Heart right ventricle (tissue), 16 donors: ENCODE measurements around the gene PCDHGB5. TPM values are rescaled to one million over a fixed set of nuclear protein-coding genes. Genes with fewer than 3 reads are reported as not detected.
A peak's percentile ranks its signal among the peaks of the same experiment; 100 is the strongest.

Experiments used
- ATAC-seq, 8 donors: fragments of 200-7000 bp; cut with Tn5 transposase; one replicate each; pipeline ENCODE4 v1.9.1; 2020; ENCODE audit warnings: mild to moderate bottlenecking in 8 of 8, moderate library complexity in 8 of 8, moderate number of reproducible peaks in 1 of 8
- DNase-seq, 2 donors: peaks; one replicate each; pipeline ENCODE4 v3.0.0-alpha.2; 2020
- H3K27ac ChIP-seq, 10 donors: fragments of 200-600 bp; sonication (generic) in 2 of 10; one replicate each; pipeline versions ENCODE4 v1.5.0 to v1.8.0; 2020 to 2022; ENCODE audit warnings: mild to moderate bottlenecking in 3 of 10
- H3K27me3 ChIP-seq, 7 donors: fragments of 200-600 bp; one replicate each; pipeline ENCODE4 v1.8.0; 2021 to 2022; ENCODE audit warnings: mild to moderate bottlenecking in 2 of 7
- H3K36me3 ChIP-seq, 9 donors: fragments of 200-600 bp; sonication (generic) in 1 of 9; one replicate each; pipeline versions ENCODE4 v1.5.0 to v1.8.0; 2020 to 2022; ENCODE audit warnings: mild to moderate bottlenecking in 2 of 9
- H3K4me1 ChIP-seq, 9 donors: fragments of 200-600 bp; sonication (generic) in 1 of 9; one replicate each; pipeline versions ENCODE4 v1.5.0 to v1.8.0; 2020 to 2022; ENCODE audit warnings: mild to moderate bottlenecking in 4 of 9
- H3K4me3 ChIP-seq, 10 donors: fragments of 200-600 bp; sonication (generic) in 2 of 10; one replicate each; pipeline versions ENCODE4 v1.5.0 to v1.8.0; 2020 to 2022; ENCODE audit warnings: mild to moderate bottlenecking in 7 of 10, moderate library complexity in 2 of 10
- H3K9me3 ChIP-seq, 11 donors: fragments of 200-600 bp in 10 of 11; sonication (generic) in 2 of 11; one replicate each; pipeline versions ENCODE4 v1.5.0 to v1.8.0; 2013 to 2022; ENCODE audit warnings: mild to moderate bottlenecking in 2 of 11, control low read depth in 1 of 11, moderate library complexity in 1 of 11
- WGBS, 2 donors: extraction: QIAGEN DNeasy Blood & Tissue Kit; methylation state at CpG; one replicate each; pipeline ENCODE4 v1.1.7; 2013; ENCODE audit warnings: inconsistent platforms in 1 of 2; 5-methylcytosine and 5-hydroxymethylcytosine counted together
- intact Hi-C, 10 donors: fragments of 100-400 bp; cut with DNase I; formaldehyde crosslinking; loops; one replicate each; pipeline versions ENCODE4 v1.11.1 to v1.14.2; 2022
- polyA plus RNA-seq, 2 donors: library from polyadenylated mRNA; stranded (reverse); fragments of 200-250 nt; gene quantifications; one replicate each; pipeline ENCODE4 v1.2.3, GENCODE V29; 2013
- total RNA-seq, 10 donors: library from RNA; stranded (reverse); fragmentation: NEBNext Ultra II Directional in 3 of 10; extraction: Animal tissue kit (Norgen Biotek cat#: 25700) in 3 of 10; gene quantifications; one replicate each; pipeline versions ENCODE4 v1.2.1 to v1.2.4, GENCODE V29; 2021 to 2023
- TF ChIP-seq, protein P1 (sequence below), 9 donors: fragments of 200-600 bp; sonication (generic) in 2 of 9; IDR thresholded peaks; one replicate each; pipeline versions ENCODE4 v1.5.0 to v1.8.0; 2021 to 2022; ENCODE audit warnings: antibody characterized with exemption in 9 of 9, mild to moderate bottlenecking in 5 of 9, moderate library complexity in 1 of 9
- donor health status: Arrhythmogenic right ventricular cardiomyopathy.
- donor health status: ischemic (EF 13 %, LVEDD 7.1; RV severe dilation, severe dysfunction).
- donor health status: healthy with polysubstance abuse.
- donor health status: DM: no; HTN: yes; CAD: no.
- donor health status: DM: no; HTN: no; CAD: no.
- donor health status: ischemic (EF 25% LVEDD 6.9; RV normal size, moderate dysfunction).
- donor health status: ischemic (EF 25% LVEDD 5.7; RV mildly dilated, moderate dysfunction).
- donor health status: healthy.
- donor health status: DM: yes; HTN: yes; CAD: no.
- donor health status: Ischemic cardiomyopathy.
- donor health status: ischemic (EF 35%, LVEDD 5.7; RV mildly dilated, moderate dysfunction).
- donor health status: nonischemic (EF 11% LVEDD 7.7; RV severe dilation, severe dysfunction).
- donor health status: DM: yes; HTN: yes; CAD: no.
- donor health status: PGD.
- donor health status: ischemic (EF 29% LVEDD 5.4; RV normal size, mild dysfunction).
- donor health status: nonischemic (EF 23%, LVEDD 6.1; RV moderate dilation, normal function).

Gene PCDHGB5
- total and polyA plus RNA-seq, 12 donors = 1.6 to 12.1 (median 8.2) TPM

DNA sequence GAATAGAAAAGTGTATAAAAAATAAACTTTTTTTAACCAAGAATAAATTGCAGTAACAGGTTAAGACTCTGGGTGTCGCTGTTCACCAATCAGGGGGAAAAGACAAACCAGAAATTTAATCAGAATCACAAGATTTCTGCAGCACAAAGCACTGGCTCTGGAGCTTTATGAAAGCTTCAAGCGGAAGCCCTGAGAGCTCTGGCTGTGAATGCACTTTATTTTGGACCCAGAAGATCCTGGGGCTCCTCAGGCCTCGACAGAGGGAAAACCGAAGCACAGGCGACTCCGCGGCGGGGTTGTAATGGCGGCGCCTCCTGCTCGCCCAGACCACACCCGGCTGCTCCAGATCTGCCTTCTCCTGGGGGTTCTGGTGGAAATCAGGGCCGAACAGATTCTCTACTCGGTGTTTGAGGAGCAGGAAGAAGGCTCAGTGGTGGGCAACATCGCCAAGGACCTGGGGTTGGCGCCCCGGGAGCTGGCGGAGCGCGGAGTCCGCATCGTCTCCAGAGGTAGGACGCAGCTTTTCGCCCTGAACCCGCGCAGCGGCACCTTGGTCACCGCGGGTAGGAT lies 42.8 kb upstream of the PCDHGB5 start, which contains the start of gene PCDHGA4:
Gene PCDHGA4, plus strand, starts transcription at position 122 of the 570 bp plus-strand sequence. Its CDS starts 87 bp downstream, at position 209.
- peaks cover 0 to 44% (median 0%) of the 10 kb centered on the region in 9 donors for H3K36me3 ChIP-seq
- no peak within 1 kb of the TSS for H3K27ac ChIP-seq
- ATAC-seq = no peak
- H3K27me3 ChIP-seq = peaks cover 0 to 45% (median 0%) of the 10 kb centered on the region in 7 donors
- peaks cover 0 to 98% (median 49%) of the 10 kb centered on the region in 11 donors for H3K9me3 ChIP-seq
- TF ChIP-seq, protein P1, sequence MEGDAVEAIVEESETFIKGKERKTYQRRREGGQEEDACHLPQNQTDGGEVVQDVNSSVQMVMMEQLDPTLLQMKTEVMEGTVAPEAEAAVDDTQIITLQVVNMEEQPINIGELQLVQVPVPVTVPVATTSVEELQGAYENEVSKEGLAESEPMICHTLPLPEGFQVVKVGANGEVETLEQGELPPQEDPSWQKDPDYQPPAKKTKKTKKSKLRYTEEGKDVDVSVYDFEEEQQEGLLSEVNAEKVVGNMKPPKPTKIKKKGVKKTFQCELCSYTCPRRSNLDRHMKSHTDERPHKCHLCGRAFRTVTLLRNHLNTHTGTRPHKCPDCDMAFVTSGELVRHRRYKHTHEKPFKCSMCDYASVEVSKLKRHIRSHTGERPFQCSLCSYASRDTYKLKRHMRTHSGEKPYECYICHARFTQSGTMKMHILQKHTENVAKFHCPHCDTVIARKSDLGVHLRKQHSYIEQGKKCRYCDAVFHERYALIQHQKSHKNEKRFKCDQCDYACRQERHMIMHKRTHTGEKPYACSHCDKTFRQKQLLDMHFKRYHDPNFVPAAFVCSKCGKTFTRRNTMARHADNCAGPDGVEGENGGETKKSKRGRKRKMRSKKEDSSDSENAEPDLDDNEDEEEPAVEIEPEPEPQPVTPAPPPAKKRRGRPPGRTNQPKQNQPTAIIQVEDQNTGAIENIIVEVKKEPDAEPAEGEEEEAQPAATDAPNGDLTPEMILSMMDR (IDR thresholded peaks at IDR 0.05) = peak; percentile 13 to 61 (median 49)
- 18 to 21% methylated on average over 29 of the region's 29 CpGs for WGBS, 2 donors
- intact Hi-C loops = loop anchor here in 2 of 10 donors (5.0 to 10.0 kb wide), 2 partner anchors 37 to 50 kb away; partner anchors contain the start of genes PCDHGA8 (in 1 of the 2), PCDHGA9 (in 1 of the 2) and PCDHGB6 (in 1 of the 2)
- H3K4me3 ChIP-seq = peak within 1 kb of the TSS in 8 of 10 donors; percentile 2 to 40 (median 34)
- peaks cover 0 to 34% (median 4%) of the 10 kb centered on the region in 9 donors for H3K4me1 ChIP-seq
- no peak for DNase-seq

- Histone ChIP-seq H3K9me3 (peaks cover 0 to 98% (median 51%) of the 10 kb centered on the region in 11 donors), H3K4me3 (peak overlapping the region in 6 of 10 donors; percentile 2 to 40 (median 34)), H3K27ac (no peak overlapping the region), H3K4me1 (peaks cover 0 to 38% (median 4%) of the 10 kb centered on the region in 9 donors), H3K27me3 (peaks cover 0 to 45% (median 0%) of the 10 kb centered on the region in 7 donors), H3K36me3 (peaks cover 0 to 38% (median 0%) of the 10 kb centered on the region in 9 donors)
- WGBS, 2 donors = 44 to 52% methylated on average over 24 of the region's 24 CpGs
- TF ChIP-seq, protein P1 (IDR thresholded peaks at IDR 0.05) = no peak
- DNase-seq (no peak), ATAC-seq (no peak)
- intact Hi-C loops = loop anchor here in 1 of 10 donors (10.0 kb wide), 1 partner anchor 49 kb away; the partner anchor contains the start of genes PCDHGA9 and PCDHGB6
Measured at GRCh38 chr5:141355641-141356040, 42.1 kb upstream of the PCDHGB5 start.

DNA sequence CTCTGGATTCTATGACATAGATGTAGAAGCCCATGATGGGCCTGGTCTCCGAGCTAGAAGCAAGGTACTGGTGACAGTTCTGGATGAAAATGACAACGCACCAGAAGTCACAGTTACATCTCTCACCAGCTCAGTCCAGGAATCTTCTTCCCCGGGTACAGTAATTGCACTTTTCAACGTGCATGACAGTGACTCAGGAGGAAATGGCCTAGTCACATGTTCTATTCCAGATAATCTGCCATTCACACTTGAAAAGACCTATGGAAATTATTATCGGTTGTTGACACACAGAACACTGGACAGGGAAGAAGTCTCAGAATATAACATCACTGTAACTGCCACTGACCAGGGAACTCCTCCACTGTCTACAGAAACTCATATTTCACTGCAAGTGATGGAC lies 41.6 kb upstream of the PCDHGB5 start:
- intact Hi-C loops = loop anchor here in 1 of 10 donors (10.0 kb wide), 1 partner anchor 49 kb away; the partner anchor contains the start of genes PCDHGA9 and PCDHGB6
- DNase-seq = no peak
- WGBS, 2 donors = 67% methylated on average over 5 of the region's 5 CpGs

GRCh38 chr5:141356950-141357349 lies 40.8 kb upstream of the PCDHGB5 start:
- H3K27ac ChIP-seq = no peak overlapping the region
- H3K4me1 ChIP-seq = peaks cover 0 to 42% (median 4%) of the 10 kb centered on the region in 9 donors
- no peak overlapping the region for H3K4me3 ChIP-seq
- H3K9me3 ChIP-seq = peaks cover 0 to 100% (median 55%) of the 10 kb centered on the region in 11 donors
- TF ChIP-seq, protein P1 (IDR thresholded peaks at IDR 0.05) = no peak
- intact Hi-C loops = loop anchor here in 1 of 10 donors (10.0 kb wide), 1 partner anchor 48 kb away; the partner anchor contains the start of genes PCDHGA9 and PCDHGB6
- H3K27me3 ChIP-seq = peaks cover 0 to 48% (median 0%) of the 10 kb centered on the region in 7 donors
- WGBS, 2 donors = 37 to 45% methylated on average over 19 of the region's 19 CpGs
- DNase-seq (no peak), ATAC-seq (peak in 4 of 8 donors; percentile 22 to 50 (median 41))
- H3K36me3 ChIP-seq = peaks cover 0 to 24% (median 0%) of the 10 kb centered on the region in 9 donors

More for the DNA sequence above, 41.6 kb upstream of the PCDHGB5 start:
- H3K4me3 ChIP-seq = no peak overlapping the region
- no peak overlapping the region for H3K27ac ChIP-seq
- peaks cover 0 to 98% (median 56%) of the 10 kb centered on the region in 11 donors for H3K9me3 ChIP-seq
- peaks cover 0 to 42% (median 4%) of the 10 kb centered on the region in 9 donors for H3K4me1 ChIP-seq
- ATAC-seq = no peak
- TF ChIP-seq, protein P1 (IDR thresholded peaks at IDR 0.05) = no peak
- H3K36me3 ChIP-seq = peaks cover 0 to 33% (median 0%) of the 10 kb centered on the region in 9 donors
- H3K27me3 ChIP-seq = peaks cover 0 to 45% (median 0%) of the 10 kb centered on the region in 7 donors
